HEK293 (cell line): ENCODE data around the gene SPANXC.

ENCODE experiments used
- SP3 ChIP-seq: fragments of 450-650 bp; formaldehyde crosslinking; IDR thresholded peaks from 2 replicates; pipeline ENCODE4 v1.5.1; 2016; ENCODE audit warnings: missing biosample characterization, missing genetic modification characterization
- ZNF184 ChIP-seq: fragments of 450-650 bp; IDR thresholded peaks from 2 replicates; pipeline ENCODE4 v1.5.1; 2018; ENCODE audit warnings: missing biosample characterization, mild to moderate bottlenecking, missing genetic modification characterization
- ZNF211 ChIP-seq: fragments of 450-650 bp; formaldehyde crosslinking; IDR thresholded peaks from 2 replicates; pipeline ENCODE4 v1.5.1; 2016; ENCODE audit warnings: low read depth, missing biosample characterization, missing genetic modification characterization
- ZNF274 ChIP-seq, 2 experiments: fragments of 200-500 bp in 1 of 2; fragments of 450-650 bp in 1 of 2; sonication (Bioruptor generic) in 1 of 2; formaldehyde crosslinking in 1 of 2; IDR thresholded peaks; 2 replicates each; pipeline versions ENCODE4 v1.5.1 to v1.6.1; 2014 to 2016; ENCODE audit warnings: borderline replicate concordance in 1 of 2, inconsistent platforms in 1 of 2, low read length in 1 of 2, missing biosample characterization in 1 of 2, missing genetic modification characterization in 1 of 2
- ZNF76 ChIP-seq: fragments of 450-650 bp; formaldehyde crosslinking; IDR thresholded peaks from 2 replicates; pipeline ENCODE4; 2016; ENCODE audit warnings: low read depth, missing biosample characterization, missing genetic modification characterization, borderline replicate concordance
- TF ChIP-seq, protein P1 (sequence below): fragments of 450-650 bp; formaldehyde crosslinking; IDR thresholded peaks from 2 replicates; pipeline ENCODE4 v1.5.1; 2016; ENCODE audit warnings: missing biosample characterization, missing genetic modification characterization
- TF ChIP-seq, protein P2 (sequence below): fragments of 450-650 bp; formaldehyde crosslinking; IDR thresholded peaks from 2 replicates; pipeline ENCODE4 v1.5.1; 2016; ENCODE audit warnings: missing biosample characterization, missing genetic modification characterization

DNA sequence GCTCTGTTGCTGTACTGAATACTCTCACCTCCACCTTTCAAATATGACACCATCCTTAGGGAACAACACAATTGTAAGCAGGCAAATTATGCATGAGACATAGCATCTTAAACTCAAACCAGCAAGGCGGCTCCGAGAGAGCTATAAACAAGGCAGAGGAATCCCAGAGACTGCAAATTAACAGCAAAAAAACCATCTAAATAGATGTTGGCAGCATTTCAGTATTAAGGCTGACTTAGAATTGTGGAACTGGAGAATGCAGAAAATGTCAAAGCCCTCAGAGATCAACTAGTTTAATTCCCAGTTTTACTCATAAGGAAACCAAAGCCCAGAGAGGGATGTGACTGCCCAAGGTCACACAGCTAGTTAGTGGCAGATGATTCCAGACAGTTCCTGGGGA lies 37.2 kb upstream of the SPANXC start:
- TF ChIP-seq, protein P1, sequence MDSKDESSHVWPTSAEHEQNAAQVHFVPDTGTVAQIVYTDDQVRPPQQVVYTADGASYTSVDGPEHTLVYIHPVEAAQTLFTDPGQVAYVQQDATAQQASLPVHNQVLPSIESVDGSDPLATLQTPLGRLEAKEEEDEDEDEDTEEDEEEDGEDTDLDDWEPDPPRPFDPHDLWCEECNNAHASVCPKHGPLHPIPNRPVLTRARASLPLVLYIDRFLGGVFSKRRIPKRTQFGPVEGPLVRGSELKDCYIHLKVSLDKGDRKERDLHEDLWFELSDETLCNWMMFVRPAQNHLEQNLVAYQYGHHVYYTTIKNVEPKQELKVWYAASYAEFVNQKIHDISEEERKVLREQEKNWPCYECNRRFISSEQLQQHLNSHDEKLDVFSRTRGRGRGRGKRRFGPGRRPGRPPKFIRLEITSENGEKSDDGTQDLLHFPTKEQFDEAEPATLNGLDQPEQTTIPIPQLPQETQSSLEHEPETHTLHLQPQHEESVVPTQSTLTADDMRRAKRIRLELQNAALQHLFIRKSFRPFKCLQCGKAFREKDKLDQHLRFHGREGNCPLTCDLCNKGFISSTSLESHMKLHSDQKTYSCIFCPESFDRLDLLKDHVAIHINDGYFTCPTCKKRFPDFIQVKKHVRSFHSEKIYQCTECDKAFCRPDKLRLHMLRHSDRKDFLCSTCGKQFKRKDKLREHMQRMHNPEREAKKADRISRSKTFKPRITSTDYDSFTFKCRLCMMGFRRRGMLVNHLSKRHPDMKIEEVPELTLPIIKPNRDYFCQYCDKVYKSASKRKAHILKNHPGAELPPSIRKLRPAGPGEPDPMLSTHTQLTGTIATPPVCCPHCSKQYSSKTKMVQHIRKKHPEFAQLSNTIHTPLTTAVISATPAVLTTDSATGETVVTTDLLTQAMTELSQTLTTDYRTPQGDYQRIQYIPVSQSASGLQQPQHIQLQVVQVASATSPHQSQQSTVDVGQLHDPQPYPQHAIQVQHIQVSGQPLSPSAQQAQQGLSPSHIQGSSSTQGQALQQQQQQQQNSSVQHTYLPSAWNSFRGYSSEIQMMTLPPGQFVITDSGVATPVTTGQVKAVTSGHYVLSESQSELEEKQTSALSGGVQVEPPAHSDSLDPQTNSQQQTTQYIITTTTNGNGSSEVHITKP (tag by site-specific recombination), result no peak
- TF ChIP-seq ZNF274 (IDR thresholded peaks at IDR 0.05; ENCODE audit: low read length), result no peak
- TF ChIP-seq ZNF274 (tag by site-specific recombination; IDR thresholded peaks at IDR 0.05; ENCODE audit: borderline replicate concordance), result no peak
- TF ChIP-seq ZNF76 (tag by site-specific recombination), result no peak
- no peak for TF ChIP-seq ZNF211 (tag by site-specific recombination)
- no peak for TF ChIP-seq ZNF184 (tag by site-specific recombination)
- TF ChIP-seq, protein P2, sequence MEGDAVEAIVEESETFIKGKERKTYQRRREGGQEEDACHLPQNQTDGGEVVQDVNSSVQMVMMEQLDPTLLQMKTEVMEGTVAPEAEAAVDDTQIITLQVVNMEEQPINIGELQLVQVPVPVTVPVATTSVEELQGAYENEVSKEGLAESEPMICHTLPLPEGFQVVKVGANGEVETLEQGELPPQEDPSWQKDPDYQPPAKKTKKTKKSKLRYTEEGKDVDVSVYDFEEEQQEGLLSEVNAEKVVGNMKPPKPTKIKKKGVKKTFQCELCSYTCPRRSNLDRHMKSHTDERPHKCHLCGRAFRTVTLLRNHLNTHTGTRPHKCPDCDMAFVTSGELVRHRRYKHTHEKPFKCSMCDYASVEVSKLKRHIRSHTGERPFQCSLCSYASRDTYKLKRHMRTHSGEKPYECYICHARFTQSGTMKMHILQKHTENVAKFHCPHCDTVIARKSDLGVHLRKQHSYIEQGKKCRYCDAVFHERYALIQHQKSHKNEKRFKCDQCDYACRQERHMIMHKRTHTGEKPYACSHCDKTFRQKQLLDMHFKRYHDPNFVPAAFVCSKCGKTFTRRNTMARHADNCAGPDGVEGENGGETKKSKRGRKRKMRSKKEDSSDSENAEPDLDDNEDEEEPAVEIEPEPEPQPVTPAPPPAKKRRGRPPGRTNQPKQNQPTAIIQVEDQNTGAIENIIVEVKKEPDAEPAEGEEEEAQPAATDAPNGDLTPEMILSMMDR, result no peak
- TF ChIP-seq SP3 (tag by site-specific recombination), result no peak
